Keratinocyte (primary cell): ENCODE results near the gene MAGI1. TPM values are rescaled to one million over a fixed set of nuclear protein-coding genes. Genes with fewer than 3 reads are reported as not detected.

Experiments used
- DNase-seq: peaks from one replicate; pipeline ENCODE4 v3.0.0-alpha.2; 2011; ENCODE audit warnings: low read depth, missing footprints, low spot score
- FAIRE-seq: peaks from 2 replicates; lab custom pipeline; 2011; peaks lifted over from hg19 to GRCh38; lab: Jason Lieb, UNC
- H2AFZ ChIP-seq: 2 replicates; pipeline ENCODE4 v1.6.0; 2012; ENCODE audit warnings: low read length, control low read depth, inconsistent platforms; ENCODE audit not compliant: control insufficient read depth
- H3K27ac ChIP-seq: 2 replicates; pipeline ENCODE4 v1.5.1; 2011; ENCODE audit warnings: low read length; ENCODE audit not compliant: control insufficient read depth, insufficient read depth
- H3K27me3 ChIP-seq: 3 replicates; pipeline ENCODE4 v1.6.0; 2011; ENCODE audit warnings: low read length; ENCODE audit not compliant: control insufficient read depth, insufficient read depth; ENCODE audit errors: extremely low read depth
- H3K36me3 ChIP-seq, 2 experiments: 2 replicates in 1 of 2; 3 replicates in 1 of 2; pipeline ENCODE4 v1.5.1; 2011; ENCODE audit warnings: low read length in 2 of 2, mild to moderate bottlenecking in 1 of 2; ENCODE audit not compliant: control insufficient read depth in 2 of 2, insufficient read depth in 2 of 2; ENCODE audit errors: extremely low read depth in 1 of 2
- H3K4me1 ChIP-seq: 3 replicates; pipeline ENCODE4 v1.5.1; 2011; ENCODE audit warnings: low read length; ENCODE audit not compliant: control insufficient read depth, insufficient read depth; ENCODE audit errors: extremely low read depth
- H3K4me2 ChIP-seq: 3 replicates; pipeline ENCODE4 v1.6.0; 2011; ENCODE audit warnings: low read depth, low read length; ENCODE audit not compliant: control insufficient read depth, insufficient read depth; ENCODE audit errors: extremely low read depth
- H3K4me3 ChIP-seq, 3 experiments: fragments of 200-600 bp in 1 of 3; sonication (generic) in 1 of 3; 2 replicates in 2 of 3; 3 replicates in 1 of 3; pipeline ENCODE4 v1.5.1; 2011 to 2016; ENCODE audit warnings: low read length in 3 of 3, mild to moderate bottlenecking in 3 of 3, control low read depth in 2 of 3, inconsistent platforms in 1 of 3, low read depth in 1 of 3, mixed read lengths in 1 of 3, mixed run types in 1 of 3, moderate library complexity in 1 of 3; ENCODE audit not compliant: control insufficient read depth in 2 of 3, insufficient read depth in 2 of 3; ENCODE audit errors: extremely low read depth in 1 of 3
- H3K79me2 ChIP-seq: 2 replicates; pipeline ENCODE4 v1.6.0; 2012; ENCODE audit warnings: low read length; ENCODE audit not compliant: control insufficient read depth, insufficient read depth
- H3K9ac ChIP-seq: 3 replicates; pipeline ENCODE4 v1.6.0; 2011; ENCODE audit warnings: low read length; ENCODE audit not compliant: control insufficient read depth, insufficient read depth; ENCODE audit errors: extremely low read depth
- H3K9me1 ChIP-seq: 3 replicates; pipeline ENCODE4 v1.6.0; 2011; ENCODE audit warnings: low read length; ENCODE audit not compliant: control insufficient read depth, insufficient read depth; ENCODE audit errors: extremely low read depth
- H3K9me3 ChIP-seq: 2 replicates; pipeline ENCODE4 v1.5.1; 2012; ENCODE audit warnings: low read depth, low read length; ENCODE audit not compliant: control insufficient read depth
- H4K20me1 ChIP-seq: 3 replicates; pipeline ENCODE4 v1.6.0; 2011; ENCODE audit warnings: low read length; ENCODE audit not compliant: control insufficient read depth, insufficient read depth; ENCODE audit errors: extremely low read depth
- EZH2 ChIP-seq: IDR thresholded peaks from one replicate; pipeline ENCODE4 v1.6.1; 2012; ENCODE audit warnings: inconsistent platforms, mild to moderate bottlenecking, low read length, moderate library complexity
- dilution Hi-C: fragments of 300-500 bp; cut with MboI; formaldehyde crosslinking; loops from one replicate; pipeline ENCODE4 v1.7.0; 2020; ENCODE audit warnings: low sequenced_read_pairs; ENCODE audit not compliant: extremely low pct_ligation_motif_present
- polyA plus RNA-seq, 5 experiments: library from polyadenylated mRNA; depleted of rRNA in 3 of 5; stranded (reverse) in 3 of 5; stranded (forward) in 1 of 5; unstranded in 1 of 5; fragments of >200 nt; gene quantifications; 1 replicate in 1 of 5; 2 replicates in 3 of 5; 3 replicates in 1 of 5; pipeline versions ENCODE4 v1.2.1 to v1.2.3, GENCODE V29; 2011 to 2012; ENCODE audit warnings: missing spikeins in 2 of 5, low read depth in 1 of 5, low replicate concordance in 1 of 5
- TF ChIP-seq, protein P1 (sequence below), 3 experiments: IDR thresholded peaks in 1 of 3; conservative IDR thresholded peaks in 1 of 3; optimal IDR thresholded peaks in 1 of 3; 2 replicates in 2 of 3; 3 replicates in 1 of 3; pipeline versions ENCODE3 to v1.5.1; 2011; ENCODE audit warnings: low read length in 3 of 3, mild to moderate bottlenecking in 3 of 3, moderate library complexity in 2 of 3, control low read depth in 1 of 3, inconsistent platforms in 1 of 3; ENCODE audit not compliant: insufficient read depth in 2 of 3; ENCODE audit errors: extremely low read depth in 1 of 3

MAGI1 gene
- polyA plus RNA-seq, 1 donor (not counting 4 experiments of a cell fraction or from before 2014, with no cell fraction given) = 10.9 TPM

DNA sequence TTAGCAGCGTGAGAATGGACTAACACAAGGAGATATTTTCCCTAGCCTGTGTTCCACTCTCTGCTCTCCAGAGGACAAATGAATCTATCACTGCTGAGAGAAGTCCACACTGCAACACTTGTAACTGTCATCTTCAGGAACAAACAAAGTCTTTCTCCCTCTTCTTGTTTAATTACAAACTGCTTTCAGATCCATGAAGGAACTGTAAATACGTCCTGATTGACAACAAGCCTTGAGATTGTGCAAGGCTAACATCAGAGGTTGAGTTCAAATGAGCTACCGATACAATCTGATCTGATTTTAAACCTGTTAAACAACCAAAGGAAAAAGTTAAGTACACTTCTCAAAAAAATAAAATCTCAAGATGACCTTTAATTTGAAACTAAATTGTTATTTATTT is 712.1 kb downstream of the MAGI1 start:
- Histone ChIP-seq H3K9ac (no peak overlapping the region), H3K4me2 (no peak overlapping the region), H2AFZ (no peak overlapping the region), H3K27me3 (peaks cover 3% of the 10 kb centered on the region), H3K36me3 (no peaks in the 10 kb centered on the region), H3K9me3 (no peaks in the 10 kb centered on the region), H3K9me1 (no peaks in the 10 kb centered on the region), H3K27ac (no peak overlapping the region), H3K4me3 (no peak overlapping the region), H3K4me1 (no peaks in the 10 kb centered on the region), H3K79me2 (no peaks in the 10 kb centered on the region), H4K20me1 (no peaks in the 10 kb centered on the region)
- FAIRE-seq (no peak), DNase-seq (no peak)
- TF ChIP-seq, protein P1, sequence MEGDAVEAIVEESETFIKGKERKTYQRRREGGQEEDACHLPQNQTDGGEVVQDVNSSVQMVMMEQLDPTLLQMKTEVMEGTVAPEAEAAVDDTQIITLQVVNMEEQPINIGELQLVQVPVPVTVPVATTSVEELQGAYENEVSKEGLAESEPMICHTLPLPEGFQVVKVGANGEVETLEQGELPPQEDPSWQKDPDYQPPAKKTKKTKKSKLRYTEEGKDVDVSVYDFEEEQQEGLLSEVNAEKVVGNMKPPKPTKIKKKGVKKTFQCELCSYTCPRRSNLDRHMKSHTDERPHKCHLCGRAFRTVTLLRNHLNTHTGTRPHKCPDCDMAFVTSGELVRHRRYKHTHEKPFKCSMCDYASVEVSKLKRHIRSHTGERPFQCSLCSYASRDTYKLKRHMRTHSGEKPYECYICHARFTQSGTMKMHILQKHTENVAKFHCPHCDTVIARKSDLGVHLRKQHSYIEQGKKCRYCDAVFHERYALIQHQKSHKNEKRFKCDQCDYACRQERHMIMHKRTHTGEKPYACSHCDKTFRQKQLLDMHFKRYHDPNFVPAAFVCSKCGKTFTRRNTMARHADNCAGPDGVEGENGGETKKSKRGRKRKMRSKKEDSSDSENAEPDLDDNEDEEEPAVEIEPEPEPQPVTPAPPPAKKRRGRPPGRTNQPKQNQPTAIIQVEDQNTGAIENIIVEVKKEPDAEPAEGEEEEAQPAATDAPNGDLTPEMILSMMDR (optimal IDR thresholded peaks at IDR 0.05 in 1 of 3, IDR thresholded peaks at IDR 0.05 in 1 of 3, conservative IDR thresholded peaks at IDR 0.05 in 1 of 3; ENCODE audit: extremely low read depth in 1 of 3, insufficient read depth in 2 of 3, low read length in 3 of 3) = no peak
- no peak for TF ChIP-seq EZH2
- dilution Hi-C loops = no loop called here

DNA sequence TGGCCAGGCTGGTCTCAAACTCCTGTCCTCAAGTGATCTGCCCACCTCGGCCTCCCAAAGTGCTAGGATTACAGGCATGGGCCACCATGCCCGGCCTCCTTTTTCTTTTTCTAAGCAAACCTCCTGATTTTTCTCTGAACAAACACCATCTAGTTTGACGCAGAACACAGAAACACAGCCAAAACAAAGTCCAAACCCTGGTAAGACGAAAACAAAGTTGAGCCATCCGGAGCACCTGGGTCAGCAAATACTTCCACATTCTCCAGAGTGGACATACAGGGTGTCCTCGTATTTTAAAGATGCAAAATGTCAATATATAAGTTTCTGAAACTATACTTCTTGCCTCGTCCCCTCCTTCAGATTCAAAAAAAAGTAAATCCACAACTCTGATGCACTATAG is 715.8 kb downstream of the MAGI1 start:
- Histone ChIP-seq H2AFZ (no peak overlapping the region), H3K4me2 (no peak overlapping the region), H3K9ac (no peak overlapping the region), H3K27ac (no peak overlapping the region), H3K27me3 (no peaks in the 10 kb centered on the region), H3K4me3 (no peak overlapping the region), H4K20me1 (no peaks in the 10 kb centered on the region), H3K9me1 (no peaks in the 10 kb centered on the region), H3K4me1 (no peaks in the 10 kb centered on the region), H3K79me2 (no peaks in the 10 kb centered on the region), H3K36me3 (no peaks in the 10 kb centered on the region), H3K9me3 (no peaks in the 10 kb centered on the region)
- TF ChIP-seq, protein P1 (optimal IDR thresholded peaks at IDR 0.05 in 1 of 3, IDR thresholded peaks at IDR 0.05 in 1 of 3, conservative IDR thresholded peaks at IDR 0.05 in 1 of 3; ENCODE audit: extremely low read depth in 1 of 3, insufficient read depth in 2 of 3, low read length in 3 of 3) = no peak
- no peak for TF ChIP-seq EZH2
- dilution Hi-C loops = no loop called here
- FAIRE-seq (no peak), DNase-seq (no peak)
